ENCODE data around the gene GLT8D2.
"Not testable (repeated sequence)": the region's sequence is repeated elsewhere in the genome, so short reads cannot be mapped to it uniquely, and the experiment has no call there.

The GLT8D2 gene

GRCh38 chr12:104049278-104049902 is 597 bp downstream of the GLT8D2 start:
- no peak for DNase-seq

GRCh38 chr12:104048811-104049210 is 1.2 kb downstream of the GLT8D2 start:
- DNase-seq, result no peak

DNA sequence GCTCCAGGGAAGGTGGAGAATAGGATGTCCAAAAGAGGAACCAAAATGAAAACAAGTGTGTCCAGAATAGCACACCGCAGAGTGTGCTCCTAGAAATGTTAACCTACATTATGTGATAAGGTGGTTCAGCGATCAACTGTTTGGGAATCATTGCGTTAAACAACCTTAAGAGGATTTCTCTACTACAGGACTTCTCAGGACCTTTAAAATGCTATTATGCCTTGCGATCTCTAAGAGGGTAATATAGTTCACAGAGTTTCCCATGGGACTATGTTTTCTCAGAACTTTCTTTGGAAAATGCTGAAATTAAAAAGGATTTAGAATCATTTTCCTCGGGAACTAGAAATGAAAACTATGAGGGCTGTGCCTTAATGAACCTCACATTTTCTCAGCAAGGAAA is 1.8 kb downstream of the GLT8D2 start:
- DNase-seq, result no peak

DNA sequence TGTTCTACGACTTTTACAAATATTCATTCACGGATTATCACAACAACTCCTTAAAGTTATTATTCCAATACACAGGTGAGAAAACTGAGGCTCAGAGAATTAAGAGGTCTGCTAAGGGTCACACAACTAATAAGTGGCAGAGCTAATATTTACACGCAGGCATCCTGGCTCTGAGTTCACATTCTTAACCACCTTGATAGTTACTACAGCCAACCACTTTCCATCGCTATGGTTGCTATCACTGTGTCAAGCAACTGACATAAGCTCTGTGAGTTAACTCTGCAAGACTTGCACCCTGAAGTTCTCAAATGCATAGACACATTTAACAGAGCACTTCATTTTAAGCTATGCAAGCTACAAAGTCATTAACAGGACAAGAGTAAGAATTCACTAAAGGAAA is 3.7 kb downstream of the GLT8D2 start:
- DNase-seq, result no peak

- DNase-seq, result no peak
Observed at GRCh38 chr12:104044158-104044557, 5.8 kb downstream of the GLT8D2 start.

DNA sequence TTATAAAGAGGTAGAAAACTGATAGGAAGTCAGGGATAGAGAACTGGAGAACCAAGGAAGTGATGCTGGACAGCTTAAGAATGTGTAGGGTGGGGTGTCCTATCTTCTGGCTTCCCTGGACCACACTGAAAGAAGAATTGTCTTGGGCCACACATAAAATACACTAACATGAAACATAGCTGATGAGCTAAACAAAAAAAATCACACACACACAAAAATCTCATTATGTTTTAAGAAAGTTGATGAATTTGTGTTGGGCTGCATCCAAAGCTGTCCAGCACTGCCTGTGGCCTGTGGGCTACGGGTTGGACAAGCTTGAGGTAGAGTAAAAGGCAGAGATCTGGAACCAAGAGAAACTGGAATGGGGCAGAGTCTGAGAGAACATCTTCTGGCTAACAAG is 7.4 kb downstream of the GLT8D2 start:
- no peak for DNase-seq

DNA sequence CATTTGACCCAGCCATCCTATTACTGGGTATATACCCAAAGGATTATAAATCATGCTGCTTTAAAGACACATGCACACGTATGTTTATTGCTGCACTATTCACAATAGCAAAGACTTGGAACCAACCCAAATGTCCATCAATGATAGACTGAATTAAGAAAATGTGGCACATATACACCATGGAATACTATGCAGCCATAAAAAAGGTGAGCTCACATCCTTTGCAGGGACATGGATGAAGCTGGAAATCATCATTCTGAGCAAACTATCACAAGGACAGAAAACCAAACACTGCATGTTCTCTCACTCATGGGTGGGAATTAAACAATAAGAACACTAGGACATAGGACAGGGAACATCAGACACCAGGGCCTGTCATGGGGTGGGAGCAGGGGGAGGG is 10.2 kb downstream of the GLT8D2 start:
- not testable (repeated sequence) for DNase-seq

DNA sequence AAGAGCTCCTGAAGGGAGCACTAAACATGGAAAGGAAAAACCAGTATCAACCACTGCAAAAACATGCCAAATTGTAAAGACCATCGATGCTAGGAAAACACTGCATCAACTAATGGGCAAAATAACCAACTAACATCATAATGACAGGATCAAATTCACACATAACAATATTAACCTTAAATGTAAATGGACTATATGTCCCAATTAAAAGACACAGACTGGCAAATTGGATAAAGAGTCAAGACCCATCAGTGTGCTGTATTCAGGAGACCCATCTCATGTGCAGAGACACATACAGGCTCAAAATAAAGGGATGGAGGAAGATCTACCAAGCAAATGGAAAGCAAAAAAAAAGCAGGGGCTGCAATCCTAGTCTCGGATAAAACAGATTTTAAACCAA is 13.8 kb downstream of the GLT8D2 start:
- not testable (repeated sequence) for DNase-seq

- not testable (repeated sequence) for DNase-seq
Observed at GRCh38 chr12:104030596-104030995, 19.4 kb downstream of the GLT8D2 start.

- no peak for DNase-seq
Observed at GRCh38 chr12:104026841-104027599, 23.0 kb downstream of the GLT8D2 start.

DNA sequence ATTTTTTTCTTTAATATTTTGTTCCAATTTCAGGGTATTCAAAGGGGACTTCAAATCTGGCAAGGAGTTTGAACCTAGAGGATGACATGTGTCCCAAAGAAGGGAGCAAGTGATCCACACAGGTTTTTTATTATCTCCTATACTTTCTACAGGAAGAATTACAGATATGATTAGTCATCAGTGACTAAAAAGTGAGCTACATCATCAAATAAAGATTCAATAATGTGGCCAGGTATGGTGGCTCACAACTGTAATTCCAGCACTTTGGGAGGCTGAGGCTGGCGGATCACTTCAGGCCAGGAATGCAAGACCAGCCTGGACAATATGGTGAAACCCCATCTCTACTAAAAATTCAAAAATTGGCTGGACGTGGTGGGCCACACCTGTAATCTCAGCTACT is 24.2 kb downstream of the GLT8D2 start:
- no peak for DNase-seq

DNA sequence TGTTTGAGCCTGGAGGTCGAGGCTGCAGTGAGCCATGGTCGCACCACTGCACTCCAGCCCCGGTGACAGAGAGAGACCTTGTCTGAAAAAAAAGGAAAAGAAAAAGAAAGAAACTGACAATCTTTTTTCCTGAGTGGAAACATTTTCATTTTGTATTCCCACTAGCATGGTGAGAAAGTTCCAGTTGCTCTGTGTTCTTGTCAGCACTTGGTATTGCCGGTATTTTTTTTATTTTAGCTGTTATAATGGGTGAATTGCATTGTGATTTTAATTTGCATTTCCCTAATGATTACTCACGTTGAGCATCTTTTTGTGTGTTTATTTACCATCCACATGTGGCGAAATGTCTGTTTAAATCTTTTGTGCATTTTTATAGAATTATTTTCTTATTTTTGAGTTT is 25.6 kb downstream of the GLT8D2 start:
- DNase-seq, result no peak

DNA sequence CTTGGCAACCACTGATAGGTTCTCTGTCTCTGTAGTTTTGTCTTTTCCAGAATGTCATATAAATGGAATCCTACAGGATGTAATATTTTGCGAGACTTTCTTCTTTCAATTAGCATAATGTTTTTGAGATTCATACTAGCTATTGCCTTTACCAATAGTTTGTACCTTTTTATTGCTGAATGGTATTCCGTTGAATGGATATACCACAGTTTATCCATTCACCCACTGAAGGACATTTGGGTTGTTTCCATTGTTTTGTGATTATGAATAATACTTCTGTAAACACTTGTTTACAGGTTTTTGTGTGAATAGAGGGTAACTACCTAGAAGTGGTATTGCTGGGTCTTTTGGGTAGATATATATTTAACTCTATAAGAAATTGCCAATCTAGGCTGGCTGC is 26.3 kb downstream of the GLT8D2 start:
- no peak for DNase-seq

GRCh38 chr12:104022786-104023185 is 27.2 kb downstream of the GLT8D2 start:
- no peak for DNase-seq

DNA sequence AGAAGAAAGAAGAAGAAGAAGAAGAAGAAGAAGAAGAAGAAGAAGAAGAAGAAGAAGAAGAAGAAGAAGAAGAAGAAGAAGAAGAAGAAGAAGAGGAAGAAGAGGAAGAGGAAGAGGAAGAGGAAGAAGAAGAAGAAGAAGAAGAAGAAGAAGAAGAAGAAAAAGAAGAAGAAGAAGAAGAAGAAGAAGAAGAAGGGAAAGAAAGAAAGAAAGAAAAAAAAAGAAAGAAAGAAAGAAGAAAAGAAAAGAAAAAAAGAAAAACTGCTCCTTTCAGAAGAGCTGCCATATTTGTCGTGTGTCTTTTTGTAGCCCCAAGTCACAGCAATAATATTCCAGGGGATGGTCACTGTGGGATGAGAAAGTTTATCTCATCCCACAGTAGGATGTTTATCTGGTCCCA is 28.1 kb downstream of the GLT8D2 start:
- DNase-seq, result not testable (repeated sequence)

DNA sequence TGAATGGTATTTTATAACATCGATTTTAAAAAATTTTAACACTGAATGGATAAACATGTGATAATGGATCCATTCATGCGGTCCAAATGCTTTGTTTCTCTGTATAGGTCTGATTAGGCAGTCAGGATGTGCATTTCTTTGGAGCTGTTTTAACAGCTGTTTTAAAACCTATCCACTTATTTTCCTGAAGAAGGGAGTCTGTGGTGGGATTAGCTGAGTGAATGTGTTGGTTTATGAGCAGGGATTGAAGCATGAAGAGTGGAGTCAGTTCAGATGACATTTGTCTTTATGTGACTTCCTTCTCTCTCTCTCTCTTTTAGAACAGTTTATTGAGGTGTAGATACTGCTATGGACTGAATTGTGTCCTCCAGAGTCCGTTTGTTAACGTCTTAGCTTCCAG is 37.7 kb downstream of the GLT8D2 start:
- no peak for DNase-seq

DNA sequence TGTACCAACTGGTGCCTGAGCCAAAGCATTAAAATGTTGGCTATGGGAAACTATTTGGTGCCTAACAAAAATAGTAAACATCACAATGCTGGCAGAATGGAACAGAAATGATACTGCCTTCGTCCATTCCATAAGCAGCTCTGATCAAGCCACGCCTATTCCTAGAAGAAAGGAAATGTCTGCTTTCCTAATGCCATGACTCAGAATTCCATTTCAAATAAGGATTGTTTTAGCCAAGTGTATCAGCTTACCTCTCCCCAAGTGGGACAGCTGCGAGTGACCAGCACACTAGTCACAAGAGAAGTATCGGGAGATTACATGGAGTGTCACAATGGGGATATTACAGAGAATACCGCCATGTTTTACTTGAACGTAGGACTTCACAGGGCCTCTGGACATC is 38.7 kb downstream of the GLT8D2 start:
- DNase-seq, result no peak

GRCh38 chr12:104010606-104011169 is 39.3 kb downstream of the GLT8D2 start:
- DNase-seq, result no peak

- DNase-seq, result no peak
Observed at GRCh38 chr12:104010121-104010520, 39.9 kb downstream of the GLT8D2 start.

GRCh38 chr12:104006929-104007328 is 43.1 kb downstream of the GLT8D2 start:
- no peak for DNase-seq

DNA sequence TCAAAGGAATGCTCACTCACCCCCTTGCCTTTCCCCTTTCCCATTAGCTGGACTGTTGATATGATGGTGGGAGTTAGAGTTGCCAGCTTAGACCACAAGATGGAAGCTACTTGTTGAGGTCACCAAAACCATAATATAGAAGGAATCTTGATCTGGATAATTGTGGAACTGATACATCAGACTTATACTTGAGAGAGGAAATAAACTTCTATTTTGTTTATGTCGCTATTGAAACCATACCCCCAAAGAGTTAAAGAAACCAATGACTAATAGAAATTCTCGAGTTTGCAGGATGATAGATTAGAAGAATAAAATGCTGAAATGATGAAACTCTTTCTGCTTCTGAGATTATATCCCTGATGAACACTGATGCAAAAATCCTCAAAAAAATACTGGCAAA is 46.4 kb downstream of the GLT8D2 start:
- DNase-seq, result no peak

- DNase-seq, result no peak
Observed at GRCh38 chr12:104002686-104003085, 47.3 kb downstream of the GLT8D2 start.

DNA sequence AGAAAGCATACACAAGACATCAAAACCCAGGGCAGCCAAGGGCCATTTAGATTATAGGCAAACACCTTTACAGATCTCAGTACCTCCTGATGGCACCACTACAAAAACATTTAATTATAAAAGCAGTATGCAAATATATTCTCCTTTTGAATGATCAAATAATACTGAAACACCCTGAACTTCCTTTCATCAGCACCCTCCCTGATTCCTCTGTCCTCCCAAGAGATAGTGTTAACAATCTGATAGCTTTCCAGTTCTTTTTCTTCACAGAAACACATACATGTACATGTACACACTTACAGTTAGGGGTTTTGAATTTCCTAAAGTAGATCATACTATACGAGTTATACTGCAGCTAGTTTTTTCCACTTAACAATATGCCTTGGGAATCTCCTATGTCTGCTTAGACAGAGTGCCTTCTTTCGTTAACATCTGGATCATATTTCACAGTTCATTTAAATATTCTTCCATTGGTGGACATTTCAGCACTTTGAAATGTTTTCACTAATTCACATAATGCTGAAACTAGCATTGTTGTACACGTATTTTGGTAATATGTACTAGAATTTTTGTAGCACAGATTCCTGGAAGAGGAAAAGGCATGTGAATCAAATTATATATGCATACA is 49.1 kb downstream of the GLT8D2 start:
- no peak for DNase-seq

DNA sequence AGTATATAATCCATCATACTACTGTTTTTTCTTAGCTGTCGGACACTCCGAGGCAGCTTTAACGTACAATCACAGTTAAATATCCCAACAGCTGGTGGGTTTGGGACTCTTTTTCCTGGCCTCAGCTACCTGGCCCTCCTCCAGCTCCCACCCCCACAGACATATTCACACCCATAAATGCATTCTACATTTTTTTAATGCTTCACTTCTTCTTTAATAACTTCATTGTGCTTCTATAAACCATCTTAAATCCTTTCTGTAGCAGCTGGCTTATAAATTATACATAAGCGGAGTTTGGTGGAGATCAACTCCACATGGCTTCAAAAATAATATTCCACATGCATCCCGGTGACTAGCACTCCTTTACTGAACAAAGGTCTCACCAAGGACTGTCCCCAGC is 51.0 kb downstream of the GLT8D2 start:
- no peak for DNase-seq
